Brain pericyte (primary cell): ENCODE measurements around the gene ANKRD42.
"Not testable (repeated sequence)": the region's sequence is repeated elsewhere in the genome, so short reads cannot be mapped to it uniquely, and the experiment has no call there.

Experiments
- DNase-seq: peaks from one replicate; pipeline ENCODE4 v3.0.0-alpha.2; 2012; ENCODE audit warnings: low read depth, low spot score

ANKRD42 gene

GRCh38 chr11:83241291-83241946, 47.9 kb downstream of the ANKRD42 start:
- no peak for DNase-seq

- DNase-seq = no peak
Observed at GRCh38 chr11:83249445-83249844, 55.9 kb downstream of the ANKRD42 start.

- DNase-seq = no peak
Observed at GRCh38 chr11:83249972-83250593, 56.6 kb downstream of the ANKRD42 start.

- no peak for DNase-seq
Observed at GRCh38 chr11:83252266-83252665, 58.8 kb downstream of the ANKRD42 start.

- no peak for DNase-seq
Observed at GRCh38 chr11:83252941-83253340, 59.4 kb downstream of the ANKRD42 start.

- DNase-seq = no peak
Observed at GRCh38 chr11:83255366-83255765, 61.9 kb downstream of the ANKRD42 start.

- DNase-seq = no peak
Observed at GRCh38 chr11:83256602-83257340, 63.3 kb downstream of the ANKRD42 start.

- DNase-seq = peak; percentile 32
Observed at GRCh38 chr11:83257761-83258168, 64.3 kb downstream of the ANKRD42 start.

GRCh38 chr11:83259559-83259958, 66.0 kb downstream of the ANKRD42 start:
- DNase-seq = no peak

GRCh38 chr11:83265331-83265730, 71.8 kb downstream of the ANKRD42 start:
- no peak for DNase-seq

GRCh38 chr11:83269080-83269479, 75.6 kb downstream of the ANKRD42 start:
- DNase-seq = not testable (repeated sequence)

- DNase-seq = not testable (repeated sequence)
Observed at GRCh38 chr11:83271734-83272133, 78.2 kb downstream of the ANKRD42 start.

GRCh38 chr11:83272627-83273026, 79.1 kb downstream of the ANKRD42 start:
- no peak for DNase-seq

- no peak for DNase-seq
Observed at GRCh38 chr11:83275888-83276641, 82.6 kb downstream of the ANKRD42 start.

- no peak for DNase-seq
Observed at GRCh38 chr11:83278351-83278750, 84.8 kb downstream of the ANKRD42 start.

- DNase-seq = no peak
Observed at GRCh38 chr11:83280256-83280655, 86.7 kb downstream of the ANKRD42 start.

GRCh38 chr11:83282084-83282716, 88.7 kb downstream of the ANKRD42 start:
- DNase-seq = no peak

GRCh38 chr11:83284501-83285150, 91.1 kb downstream of the ANKRD42 start:
- DNase-seq = no peak

GRCh38 chr11:83285151-83285770, 91.7 kb downstream of the ANKRD42 start:
- DNase-seq = no peak

- peak; percentile 90 for DNase-seq
Observed at GRCh38 chr11:83285771-83286528, 92.4 kb downstream of the ANKRD42 start, which contains the start of gene CCDC90B. TSS of gene CCDC90B (minus strand) at chr11:83286367. CDS start at chr11:83285972, 395 bp downstream.
